Effector CD8-positive, alpha-beta T cell (primary cell): ENCODE measurements around the gene MACROD1.

Experiments used
- DNase-seq: peaks from one replicate; lab custom pipeline; 2025; lab: John Stamatoyannopoulos, UW

MACROD1 gene

GRCh38 chr11:64036087-64037026, 129.6 kb downstream of the MACROD1 start:
- no peak for DNase-seq

- DNase-seq, result no peak
Measured at GRCh38 chr11:64035576-64035975, 130.3 kb downstream of the MACROD1 start, which contains the start of gene FLRT1. FLRT1 (plus strand) TSS chr11:64035931; CDS start chr11:64116268, 80,337 bp downstream.

GRCh38 chr11:64035081-64035524, 130.8 kb downstream of the MACROD1 start:
- DNase-seq, result no peak

- DNase-seq, result no peak
Measured at GRCh38 chr11:64034411-64034811, 131.5 kb downstream of the MACROD1 start.

GRCh38 chr11:64032050-64032449, 133.9 kb downstream of the MACROD1 start:
- DNase-seq, result no peak

- DNase-seq, result no peak
Measured at GRCh38 chr11:64031001-64031400, 134.9 kb downstream of the MACROD1 start.

GRCh38 chr11:64029773-64030172, 136.1 kb downstream of the MACROD1 start:
- no peak for DNase-seq

- no peak for DNase-seq
Measured at GRCh38 chr11:64028398-64029115, 137.4 kb downstream of the MACROD1 start.

GRCh38 chr11:64027651-64028397, 138.1 kb downstream of the MACROD1 start:
- no peak for DNase-seq

- DNase-seq, result no peak
Measured at GRCh38 chr11:64026575-64027205, 139.2 kb downstream of the MACROD1 start.

GRCh38 chr11:64025205-64025604, 140.7 kb downstream of the MACROD1 start:
- DNase-seq, result no peak

- DNase-seq, result no peak
Measured at GRCh38 chr11:64023712-64024710, 141.9 kb downstream of the MACROD1 start.

- DNase-seq, result no peak
Measured at GRCh38 chr11:64022125-64022784, 143.7 kb downstream of the MACROD1 start.

- no peak for DNase-seq
Measured at GRCh38 chr11:64021757-64022093, 144.2 kb downstream of the MACROD1 start.

- no peak for DNase-seq
Measured at GRCh38 chr11:64020976-64021756, 144.7 kb downstream of the MACROD1 start.

GRCh38 chr11:64019106-64020037, 146.5 kb downstream of the MACROD1 start:
- no peak for DNase-seq

- no peak for DNase-seq
Measured at GRCh38 chr11:64018310-64018709, 147.6 kb downstream of the MACROD1 start.

GRCh38 chr11:64017945-64018224, 148.0 kb downstream of the MACROD1 start:
- DNase-seq, result no peak
